SK-N-MC (cell line): Measurements from ENCODE around the gene PLEKHD1.

Experiments used
- DNase-seq: peaks from one replicate; pipeline ENCODE4 v3.0.0-alpha.2; 2011; ENCODE audit warnings: low read depth, low spot score
- H3K27ac ChIP-seq: fragments of 200-600 bp; sonication (generic); 2 replicates; pipeline ENCODE4 v1.5.1; 2016; ENCODE audit warnings: mixed run types
- H3K36me3 ChIP-seq: fragments of 200-600 bp; sonication (generic); 2 replicates; pipeline ENCODE4 v1.6.1; 2017; ENCODE audit warnings: antibody characterized with exemption, low read length, mixed read lengths; ENCODE audit not compliant: insufficient read depth
- H3K4me3 ChIP-seq: fragments of 200-600 bp; sonication (generic); 2 replicates; pipeline ENCODE4 v1.5.1; 2016
- H3K9ac ChIP-seq: fragments of 200-600 bp; sonication (generic); 2 replicates; pipeline ENCODE4 v1.8.0; 2017; ENCODE audit warnings: mixed run types, mixed read lengths; ENCODE audit not compliant: insufficient read length
- H3K9me3 ChIP-seq: fragments of 200-600 bp; sonication (generic); 2 replicates; pipeline ENCODE4 v1.6.1; 2017; ENCODE audit warnings: low read depth, mild to moderate bottlenecking, antibody characterized with exemption, low read length, moderate library complexity, mixed read lengths
- EZH2 ChIP-seq: fragments of 200-600 bp; sonication (generic); IDR thresholded peaks from one replicate; pipeline ENCODE4 v1.6.1; 2017; ENCODE audit warnings: antibody characterized with exemption
- FOXP2 ChIP-seq: optimal IDR thresholded peaks from 2 replicates; pipeline ENCODE3; 2011; ENCODE audit warnings: mild to moderate bottlenecking, moderate library complexity; ENCODE audit not compliant: insufficient read depth; ENCODE audit errors: extremely low read length, control extremely low read depth
- POLR2AphosphoS5 ChIP-seq: IDR thresholded peaks from 2 replicates; pipeline ENCODE4 v1.6.1; 2012; ENCODE audit warnings: mild to moderate bottlenecking, low read depth, low read length, borderline replicate concordance

The PLEKHD1 gene

GRCh38 chr14:69484444-69485314 lies at the start of gene PLEKHD1:
Gene PLEKHD1, plus strand, starts transcription at chr14:69484728. Its CDS starts 238 bp downstream, at chr14:69484966.
- Histone ChIP-seq H3K9ac (no peak within 1 kb of the TSS), H3K27ac (no peak within 1 kb of the TSS), H3K4me3 (no peak within 1 kb of the TSS), H3K36me3 (no peaks in the 10 kb centered on the region), H3K9me3 (no peaks in the 10 kb centered on the region)
- TF ChIP-seq EZH2 (no peak), POLR2AphosphoS5 (no peak), FOXP2 (no peak)
- no peak for DNase-seq

GRCh38 chr14:69439521-69440270 lies 44.8 kb upstream of the PLEKHD1 start:
- H3K36me3 ChIP-seq = peaks cover 26% of the 10 kb centered on the region
- no peaks in the 10 kb centered on the region for H3K9me3 ChIP-seq
- H3K27ac ChIP-seq = no peak overlapping the region
- no peak overlapping the region for H3K9ac ChIP-seq
- no peak for DNase-seq
- TF ChIP-seq FOXP2 = no peak
- TF ChIP-seq EZH2 = no peak
- no peak for TF ChIP-seq POLR2AphosphoS5
- H3K4me3 ChIP-seq = no peak overlapping the region

- TF ChIP-seq FOXP2 = no peak
- no peak for TF ChIP-seq EZH2
- Histone ChIP-seq H3K4me3 (peak overlapping the region; percentile 14; the same call in 1 of the 2 replicates), H3K36me3 (peaks cover 32% of the 10 kb centered on the region), H3K9ac (peak overlapping the region; percentile 7), H3K9me3 (no peaks in the 10 kb centered on the region), H3K27ac (peak overlapping the region; percentile 79)
- no peak for DNase-seq
These were observed 42.6 kb upstream of the PLEKHD1 start for GRCh38 chr14:69441948-69442347.

- DNase-seq = no peak
- no peaks in the 10 kb centered on the region for H3K9me3 ChIP-seq
- no peak for TF ChIP-seq EZH2
- TF ChIP-seq FOXP2 = no peak
- no peak for TF ChIP-seq POLR2AphosphoS5
- no peak overlapping the region for H3K27ac ChIP-seq
- peaks cover 32% of the 10 kb centered on the region for H3K36me3 ChIP-seq
- H3K9ac ChIP-seq = no peak overlapping the region
- H3K4me3 ChIP-seq = no peak overlapping the region; the same call in 1 of the 2 replicates
These were observed 41.2 kb upstream of the PLEKHD1 start for GRCh38 chr14:69443296-69443805.

- TF ChIP-seq FOXP2 (no peak), EZH2 (no peak), POLR2AphosphoS5 (no peak)
- H3K36me3 ChIP-seq = peaks cover 15% of the 10 kb centered on the region
- H3K27ac ChIP-seq = no peak overlapping the region
- no peak for DNase-seq
- no peak overlapping the region for H3K9ac ChIP-seq
- H3K9me3 ChIP-seq = no peaks in the 10 kb centered on the region
- no peak overlapping the region for H3K4me3 ChIP-seq
These were observed 35.3 kb upstream of the PLEKHD1 start for GRCh38 chr14:69449216-69449615.

GRCh38 chr14:69451941-69452340 lies 32.6 kb upstream of the PLEKHD1 start:
- TF ChIP-seq POLR2AphosphoS5 (no peak), FOXP2 (no peak), EZH2 (no peak)
- DNase-seq = no peak
- Histone ChIP-seq H3K9ac (no peak overlapping the region), H3K27ac (no peak overlapping the region), H3K9me3 (no peaks in the 10 kb centered on the region), H3K36me3 (peaks cover 28% of the 10 kb centered on the region), H3K4me3 (no peak overlapping the region)

GRCh38 chr14:69458350-69458749 lies 26.2 kb upstream of the PLEKHD1 start:
- Histone ChIP-seq H3K9ac (no peak overlapping the region), H3K36me3 (peaks cover 55% of the 10 kb centered on the region), H3K9me3 (no peaks in the 10 kb centered on the region), H3K27ac (no peak overlapping the region), H3K4me3 (no peak overlapping the region)
- DNase-seq = no peak
- TF ChIP-seq FOXP2 (no peak), EZH2 (no peak), POLR2AphosphoS5 (no peak)

GRCh38 chr14:69459122-69459521 lies 25.4 kb upstream of the PLEKHD1 start:
- no peak overlapping the region for H3K27ac ChIP-seq
- no peak for DNase-seq
- TF ChIP-seq FOXP2 = no peak
- H3K9ac ChIP-seq = no peak overlapping the region
- H3K9me3 ChIP-seq = no peaks in the 10 kb centered on the region
- H3K4me3 ChIP-seq = no peak overlapping the region
- H3K36me3 ChIP-seq = peaks cover 55% of the 10 kb centered on the region
